HepG2 (cell line): ENCODE results near the gene RABGEF1. TPM values are rescaled to one million over a fixed set of nuclear protein-coding genes. Genes with fewer than 3 reads are reported as not detected.
A peak's percentile ranks its signal among the peaks of the same experiment; 100 is the strongest.

Experiments used
- ADNP ChIP-seq: sonication (generic); formaldehyde crosslinking; IDR thresholded peaks from 2 replicates; pipeline ENCODE4 v1.4.0; 2020; ENCODE audit warnings: missing genetic modification reagents
- BCL6 ChIP-seq: IDR thresholded peaks from 2 replicates; pipeline ENCODE4 v1.6.1; 2016; ENCODE audit warnings: missing genetic modification reagents, missing compliant biosample characterization
- CC2D1A ChIP-seq: sonication (generic); formaldehyde crosslinking; IDR thresholded peaks from 2 replicates; pipeline ENCODE4 v1.8.1; 2023; ENCODE audit warnings: mild to moderate bottlenecking, missing genetic modification reagents
- EP300 ChIP-seq, 3 experiments: sonication (generic) in 1 of 3; formaldehyde crosslinking in 1 of 3; IDR thresholded peaks; 2 replicates each; pipeline versions ENCODE4 v1.5.1 to v1.6.1; 2011 to 2020; ENCODE audit warnings: low read depth in 2 of 3, low read length in 2 of 3, borderline replicate concordance in 1 of 3, improper control_type of control experiment in 1 of 3, mild to moderate bottlenecking in 1 of 3, missing genetic modification reagents in 1 of 3, moderate library complexity in 1 of 3
- FOSL1 ChIP-seq: sonication (generic); formaldehyde crosslinking; IDR thresholded peaks from 2 replicates; pipeline ENCODE4 v1.9.0; 2021; ENCODE audit warnings: missing genetic modification reagents, borderline replicate concordance
- GABPA ChIP-seq, 2 experiments: IDR thresholded peaks; 2 replicates each; pipeline ENCODE4 v1.6.1; 2011 to 2016; ENCODE audit warnings: low read depth in 2 of 2, low read length in 1 of 2, missing biosample characterization in 1 of 2, missing genetic modification characterization in 1 of 2
- JUNB ChIP-seq: sonication (generic); formaldehyde crosslinking; IDR thresholded peaks from 2 replicates; pipeline ENCODE4 v1.8.0; 2022; ENCODE audit warnings: missing genetic modification reagents, mild to moderate bottlenecking, borderline replicate concordance
- NR2F6 ChIP-seq, 2 experiments: IDR thresholded peaks; 2 replicates each; pipeline ENCODE4 v1.6.1; 2016; ENCODE audit warnings: antibody characterized with exemption in 1 of 2, mild to moderate bottlenecking in 1 of 2
- SP140L ChIP-seq: sonication (generic); formaldehyde crosslinking; IDR thresholded peaks from 2 replicates; pipeline ENCODE4 v1.4.0; 2020; ENCODE audit warnings: missing genetic modification reagents, borderline replicate concordance
- TAF1 ChIP-seq: sonication (generic); formaldehyde crosslinking; IDR thresholded peaks from 2 replicates; pipeline ENCODE4 v1.4.0; 2020; ENCODE audit warnings: missing genetic modification reagents
- TSC22D2 ChIP-seq: sonication (generic); formaldehyde crosslinking; IDR thresholded peaks from 2 replicates; pipeline ENCODE4 v1.5.1; 2020; ENCODE audit warnings: missing genetic modification reagents, mild to moderate bottlenecking, borderline replicate concordance
- ZBTB3 ChIP-seq: sonication (generic); formaldehyde crosslinking; IDR thresholded peaks from 2 replicates; pipeline ENCODE4 v1.4.0; 2020; ENCODE audit warnings: low read depth, mild to moderate bottlenecking, moderate library complexity, missing genetic modification reagents, borderline replicate concordance
- ZNF225 ChIP-seq: sonication (generic); formaldehyde crosslinking; IDR thresholded peaks from 2 replicates; pipeline ENCODE4 v1.4.0; 2020; ENCODE audit warnings: mild to moderate bottlenecking, missing genetic modification reagents
- ZNF557 ChIP-seq: sonication (generic); formaldehyde crosslinking; IDR thresholded peaks from 2 replicates; pipeline ENCODE4 v1.4.0; 2020; ENCODE audit warnings: missing genetic modification reagents
- ZNF777 ChIP-seq: sonication (generic); formaldehyde crosslinking; IDR thresholded peaks from 2 replicates; pipeline ENCODE4 v1.4.0; 2020; ENCODE audit warnings: missing genetic modification reagents
- polyA plus RNA-seq, 8 experiments: library from polyadenylated mRNA; depleted of rRNA in 3 of 8; stranded (reverse) in 7 of 8; unstranded in 1 of 8; fragments of >200 nt; fragmentation: Illumina TruSeq in 4 of 8; extraction: Trizol in 4 of 8; gene quantifications; 2 replicates each; pipeline versions ENCODE4 v1.2.1 to v1.2.3, GENCODE V29; 2011 to 2016; ENCODE audit warnings: low read depth in 4 of 8, missing spikeins in 1 of 8, mixed read lengths in 1 of 8; ENCODE audit not compliant: insufficient read depth in 1 of 8
- total RNA-seq, 5 experiments: library from RNA; depleted of rRNA; stranded (reverse); fragments of >200 nt; fragmentation: Illumina TruSeq; extraction: Trizol; gene quantifications; 2 replicates each; pipeline ENCODE4 v1.2.3, GENCODE V29; 2016; ENCODE audit warnings: low read depth in 1 of 5
- TF ChIP-seq, protein P1 (sequence below): sonication (generic); formaldehyde crosslinking; IDR thresholded peaks from 2 replicates; pipeline ENCODE4 v1.5.1; 2020; ENCODE audit warnings: mild to moderate bottlenecking, missing genetic modification reagents
- TF ChIP-seq, protein P2 (sequence below): fragments of 450-650 bp; IDR thresholded peaks from 2 replicates; pipeline ENCODE4 v1.6.1; 2016
- TF ChIP-seq, protein P3 (sequence below): sonication (generic); formaldehyde crosslinking; IDR thresholded peaks from 2 replicates; pipeline ENCODE4 v1.8.0; 2022; ENCODE audit warnings: mild to moderate bottlenecking, missing genetic modification reagents, moderate library complexity
- TF ChIP-seq, protein P4 (sequence below): sonication (generic); formaldehyde crosslinking; IDR thresholded peaks from 2 replicates; pipeline ENCODE4 v1.4.0; 2020; ENCODE audit warnings: missing genetic modification reagents, borderline replicate concordance
- TF ChIP-seq, protein P5 (sequence below): sonication (generic); formaldehyde crosslinking; IDR thresholded peaks from 2 replicates; pipeline ENCODE4 v1.5.0; 2020; ENCODE audit warnings: missing genetic modification reagents, mild to moderate bottlenecking, borderline replicate concordance

Gene RABGEF1
- total and polyA plus RNA-seq, 2 of the 13 experiments (the other 11 are each of a cell fraction or from before 2014, with no cell fraction given): 22.7 to 35.3 TPM

DNA sequence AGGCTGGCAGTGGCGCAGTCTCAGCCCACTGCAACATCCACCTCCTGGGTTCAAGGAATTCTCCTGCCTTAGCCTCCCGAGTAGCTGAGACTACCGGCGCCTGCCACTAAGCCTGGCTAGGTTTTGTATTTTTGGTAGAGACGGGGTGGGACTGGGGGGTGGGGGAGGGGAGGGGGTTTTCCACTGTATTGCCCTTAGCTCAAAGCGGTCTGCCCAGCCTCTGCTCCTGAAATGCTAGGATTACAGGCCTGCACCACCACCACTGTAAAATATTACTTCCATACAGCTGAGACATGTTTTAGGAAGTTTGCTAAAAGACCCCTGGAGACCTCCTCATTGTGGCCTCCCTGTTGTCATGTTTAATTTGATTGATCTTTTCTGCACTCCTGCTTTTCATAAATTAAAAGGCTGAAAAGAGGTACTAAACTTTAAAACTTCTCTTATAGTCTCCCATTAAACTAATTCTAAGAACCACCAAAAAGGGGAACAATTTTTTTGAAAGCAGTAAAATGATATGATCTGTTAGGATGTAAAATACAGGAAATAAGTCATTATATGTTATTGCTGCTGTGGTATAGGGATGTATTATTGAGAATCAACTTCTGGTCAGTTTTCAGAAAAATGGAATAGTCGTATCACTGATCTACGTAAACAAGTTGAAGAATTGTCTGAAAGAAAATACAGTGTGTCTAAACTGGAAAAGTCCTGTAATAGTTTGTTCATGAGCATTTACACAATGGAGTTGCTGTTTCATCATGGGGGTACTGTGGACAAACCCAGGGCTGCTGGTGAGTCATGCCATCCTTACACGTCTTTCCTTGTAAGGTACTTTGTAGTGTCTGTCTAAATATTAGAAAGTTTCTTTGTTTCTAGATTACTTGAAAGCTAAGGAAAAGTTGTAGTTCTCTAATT lies 107.6 kb downstream of the RABGEF1 start (continued):
- no peak for TF ChIP-seq ZNF777 (CRISPR knock-in tag)
- TF ChIP-seq TAF1: no peak
- no peak for TF ChIP-seq ZNF225 (CRISPR knock-in tag)
- no peak for TF ChIP-seq GABPA (IDR thresholded peaks at IDR 0.05; ENCODE audit: low read depth, low read length)
- no peak for TF ChIP-seq GABPA (CRISPR knock-in tag; IDR thresholded peaks at IDR 0.05; ENCODE audit: low read depth)
- no peak for TF ChIP-seq ZBTB3 (CRISPR knock-in tag)
- TF ChIP-seq ADNP (CRISPR knock-in tag): no peak
- TF ChIP-seq, protein P1, sequence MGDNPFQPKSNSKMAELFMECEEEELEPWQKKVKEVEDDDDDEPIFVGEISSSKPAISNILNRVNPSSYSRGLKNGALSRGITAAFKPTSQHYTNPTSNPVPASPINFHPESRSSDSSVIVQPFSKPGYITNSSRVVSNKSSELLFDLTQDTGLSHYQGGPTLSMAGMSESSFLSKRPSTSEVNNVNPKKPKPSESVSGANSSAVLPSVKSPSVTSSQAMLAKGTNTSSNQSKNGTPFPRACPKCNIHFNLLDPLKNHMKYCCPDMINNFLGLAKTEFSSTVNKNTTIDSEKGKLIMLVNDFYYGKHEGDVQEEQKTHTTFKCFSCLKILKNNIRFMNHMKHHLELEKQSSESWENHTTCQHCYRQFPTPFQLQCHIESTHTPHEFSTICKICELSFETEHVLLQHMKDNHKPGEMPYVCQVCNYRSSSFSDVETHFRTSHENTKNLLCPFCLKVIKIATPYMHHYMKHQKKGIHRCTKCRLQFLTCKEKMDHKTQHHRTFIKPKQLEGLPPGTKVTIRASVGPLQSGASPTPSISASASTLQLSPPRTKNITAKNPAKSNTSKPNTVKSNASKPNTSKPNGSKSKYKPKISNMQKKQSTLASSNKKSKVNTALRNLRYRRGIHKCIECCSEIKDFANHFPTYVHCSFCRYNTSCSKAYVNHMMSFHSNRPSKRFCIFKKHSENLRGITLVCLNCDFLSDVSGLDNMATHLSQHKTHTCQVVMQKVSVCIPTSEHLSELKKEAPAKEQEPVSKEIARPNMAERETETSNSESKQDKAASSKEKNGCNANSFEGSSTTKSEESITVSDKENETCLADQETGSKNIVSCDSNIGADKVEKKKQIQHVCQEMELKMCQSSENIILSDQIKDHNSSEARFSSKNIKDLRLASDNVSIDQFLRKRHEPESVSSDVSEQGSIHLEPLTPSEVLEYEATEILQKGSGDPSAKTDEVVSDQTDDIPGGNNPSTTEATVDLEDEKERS (CRISPR knock-in tag): no peak
- TF ChIP-seq BCL6 (CRISPR knock-in tag): peak; percentile 61; the same call in 1 of the 2 replicates
- no peak for TF ChIP-seq SP140L (CRISPR knock-in tag)
- TF ChIP-seq JUNB (CRISPR knock-in tag): no peak
- TF ChIP-seq, protein P2, sequence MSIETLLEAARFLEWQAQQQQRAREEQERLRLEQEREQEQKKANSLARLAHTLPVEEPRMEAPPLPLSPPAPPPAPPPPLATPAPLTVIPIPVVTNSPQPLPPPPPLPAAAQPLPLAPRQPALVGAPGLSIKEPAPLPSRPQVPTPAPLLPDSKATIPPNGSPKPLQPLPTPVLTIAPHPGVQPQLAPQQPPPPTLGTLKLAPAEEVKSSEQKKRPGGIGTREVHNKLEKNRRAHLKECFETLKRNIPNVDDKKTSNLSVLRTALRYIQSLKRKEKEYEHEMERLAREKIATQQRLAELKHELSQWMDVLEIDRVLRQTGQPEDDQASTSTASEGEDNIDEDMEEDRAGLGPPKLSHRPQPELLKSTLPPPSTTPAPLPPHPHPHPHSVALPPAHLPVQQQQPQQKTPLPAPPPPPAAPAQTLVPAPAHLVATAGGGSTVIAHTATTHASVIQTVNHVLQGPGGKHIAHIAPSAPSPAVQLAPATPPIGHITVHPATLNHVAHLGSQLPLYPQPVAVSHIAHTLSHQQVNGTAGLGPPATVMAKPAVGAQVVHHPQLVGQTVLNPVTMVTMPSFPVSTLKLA: no peak
- TF ChIP-seq, protein P3, sequence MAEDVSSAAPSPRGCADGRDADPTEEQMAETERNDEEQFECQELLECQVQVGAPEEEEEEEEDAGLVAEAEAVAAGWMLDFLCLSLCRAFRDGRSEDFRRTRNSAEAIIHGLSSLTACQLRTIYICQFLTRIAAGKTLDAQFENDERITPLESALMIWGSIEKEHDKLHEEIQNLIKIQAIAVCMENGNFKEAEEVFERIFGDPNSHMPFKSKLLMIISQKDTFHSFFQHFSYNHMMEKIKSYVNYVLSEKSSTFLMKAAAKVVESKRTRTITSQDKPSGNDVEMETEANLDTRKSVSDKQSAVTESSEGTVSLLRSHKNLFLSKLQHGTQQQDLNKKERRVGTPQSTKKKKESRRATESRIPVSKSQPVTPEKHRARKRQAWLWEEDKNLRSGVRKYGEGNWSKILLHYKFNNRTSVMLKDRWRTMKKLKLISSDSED (CRISPR knock-in tag): no peak
- TF ChIP-seq FOSL1 (CRISPR knock-in tag): peak; percentile 51; the same call in 1 of the 2 replicates
- TF ChIP-seq, protein P4, sequence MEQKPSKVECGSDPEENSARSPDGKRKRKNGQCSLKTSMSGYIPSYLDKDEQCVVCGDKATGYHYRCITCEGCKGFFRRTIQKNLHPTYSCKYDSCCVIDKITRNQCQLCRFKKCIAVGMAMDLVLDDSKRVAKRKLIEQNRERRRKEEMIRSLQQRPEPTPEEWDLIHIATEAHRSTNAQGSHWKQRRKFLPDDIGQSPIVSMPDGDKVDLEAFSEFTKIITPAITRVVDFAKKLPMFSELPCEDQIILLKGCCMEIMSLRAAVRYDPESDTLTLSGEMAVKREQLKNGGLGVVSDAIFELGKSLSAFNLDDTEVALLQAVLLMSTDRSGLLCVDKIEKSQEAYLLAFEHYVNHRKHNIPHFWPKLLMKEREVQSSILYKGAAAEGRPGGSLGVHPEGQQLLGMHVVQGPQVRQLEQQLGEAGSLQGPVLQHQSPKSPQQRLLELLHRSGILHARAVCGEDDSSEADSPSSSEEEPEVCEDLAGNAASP (CRISPR knock-in tag): no peak
- TF ChIP-seq, protein P5, sequence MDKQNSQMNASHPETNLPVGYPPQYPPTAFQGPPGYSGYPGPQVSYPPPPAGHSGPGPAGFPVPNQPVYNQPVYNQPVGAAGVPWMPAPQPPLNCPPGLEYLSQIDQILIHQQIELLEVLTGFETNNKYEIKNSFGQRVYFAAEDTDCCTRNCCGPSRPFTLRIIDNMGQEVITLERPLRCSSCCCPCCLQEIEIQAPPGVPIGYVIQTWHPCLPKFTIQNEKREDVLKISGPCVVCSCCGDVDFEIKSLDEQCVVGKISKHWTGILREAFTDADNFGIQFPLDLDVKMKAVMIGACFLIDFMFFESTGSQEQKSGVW (CRISPR knock-in tag): no peak
- TF ChIP-seq NR2F6 (IDR thresholded peaks at IDR 0.05): no peak
- no peak for TF ChIP-seq NR2F6 (CRISPR knock-in tag; IDR thresholded peaks at IDR 0.05)
- no peak for TF ChIP-seq CC2D1A (CRISPR knock-in tag)
- TF ChIP-seq TSC22D2 (CRISPR knock-in tag): no peak
- TF ChIP-seq ZNF557 (CRISPR knock-in tag): no peak
- TF ChIP-seq EP300 (IDR thresholded peaks at IDR 0.05; ENCODE audit: low read depth in 2 of 2, low read length in 2 of 2): peak in 1 of 2 experiments; percentile 41; a peak in 1 of 4 replicates
- TF ChIP-seq EP300 (CRISPR knock-in tag; IDR thresholded peaks at IDR 0.05; ENCODE audit: borderline replicate concordance): peak; percentile 46; the same call in 1 of the 2 replicates
